ENCODE results near the gene MRPL46. TPM values are rescaled to one million over a fixed set of nuclear protein-coding genes. Genes with fewer than 3 reads are reported as not detected.

The MRPL46 gene
- total and polyA plus RNA-seq, 9 of the 15 experiments (the other 6 are each of a cell fraction or from before 2014, with no cell fraction given) = 41.2 to 72.2 (median 49.8) TPM

- Histone ChIP-seq H3K4me1 (replicated peaks in 1 of 2; ENCODE audit: control insufficient read depth in 2 of 2, insufficient read depth in 2 of 2, low read length in 2 of 2) (no peaks in the 10 kb centered on the region), H3K79me2 (ENCODE audit: control insufficient read depth, insufficient read depth, low read length) (no peaks in the 10 kb centered on the region), H3K27me3 (ENCODE audit: control insufficient read depth in 2 of 2, insufficient read depth in 2 of 2, low read length in 2 of 2) (no peaks in the 10 kb centered on the region), H4K20me1 (replicated peaks; ENCODE audit: control insufficient read depth, insufficient read depth, low read length) (no peaks in the 10 kb centered on the region), H3K36me3 (ENCODE audit: control insufficient read depth, insufficient read depth, low read length) (peaks cover 9% of the 10 kb centered on the region; the same call in 2 of the 3 replicates), H3K9me1 (ENCODE audit: control insufficient read depth, insufficient read depth, low read length) (no peaks in the 10 kb centered on the region), H2AFZ (ENCODE audit: low read depth, low read length) (no peak overlapping the region), H3K27ac (ENCODE audit: extremely low read depth, low read depth, low read length) (no peak overlapping the region), H3K9ac (ENCODE audit: insufficient read depth in 1 of 2, low read depth in 2 of 2, low read length in 2 of 2) (no peak overlapping the region), H3K4me2 (ENCODE audit: insufficient read depth, low read length) (no peak overlapping the region), H3K4me3 (no peak overlapping the region), H3K9me3 (replicated peaks; ENCODE audit: control insufficient read depth, insufficient read depth, low read depth, low read length) (no peaks in the 10 kb centered on the region)
- FAIRE-seq (no peak), DNase-seq (ENCODE audit: extremely low read depth in 1 of 4, low spot score in 3 of 4) (no peak), ATAC-seq (no peak)
- POLR2A ChIA-PET = interaction anchor here (0.6 to 1.6 kb wide), 3 partner anchors 9 to 39 kb away, joined by 3 to 6 read pairs (median 3); partner anchors contain the start of genes MRPL46 and MRPS11
- BruUV-seq (replicated peaks) = no TSS peak
- intact Hi-C loops (cut with micrococcal nuclease) (no loop called here), in situ Hi-C loops (cut with MboI) (no loop called here)
- CTCF ChIA-PET (ENCODE audit: low intra/inter-chr PET ratio) = no interaction called here
- no peak for TF ChIP-seq ZNF668 (CRISPR knock-in tag; IDR thresholded peaks at IDR 0.05)
- no peak for TF ChIP-seq ZBTB12 (CRISPR knock-in tag; IDR thresholded peaks at IDR 0.05)
- TF ChIP-seq ZNF717 (CRISPR knock-in tag; IDR thresholded peaks at IDR 0.05) = no peak
- no peak for TF ChIP-seq MBD2 (IDR thresholded peaks at IDR 0.05; ENCODE audit: borderline replicate concordance, low read depth)
- TF ChIP-seq BRF1 (IDR thresholded peaks at IDR 0.05; ENCODE audit: borderline replicate concordance, extremely low read depth, insufficient read length) = no peak
- TF ChIP-seq POLR3G (IDR thresholded peaks at IDR 0.05; ENCODE audit: extremely low read depth, insufficient read length, insufficient replicate concordance) = no peak
- TF ChIP-seq ZNF696 (CRISPR knock-in tag; conservative IDR thresholded peaks at IDR 0.05) = no peak
- TF ChIP-seq JUNB (CRISPR knock-in tag; conservative IDR thresholded peaks at IDR 0.05) = no peak
- no peak for TF ChIP-seq HDAC3 (IDR thresholded peaks at IDR 0.05; ENCODE audit: borderline replicate concordance, partially characterized antibody)
- TF ChIP-seq ZNF445 (CRISPR knock-in tag; IDR thresholded peaks at IDR 0.05; ENCODE audit: low read depth) = no peak
- no peak for TF ChIP-seq GTF3C2 (IDR thresholded peaks at IDR 0.05; ENCODE audit: borderline replicate concordance, extremely low read depth, insufficient read length)
- TF ChIP-seq CBX3 (IDR thresholded peaks at IDR 0.05; ENCODE audit: borderline replicate concordance in 1 of 2, low read length in 2 of 2) = no peak
- no peak for TF ChIP-seq ZBTB49 (CRISPR knock-in tag; IDR thresholded peaks at IDR 0.05; ENCODE audit: borderline replicate concordance)
- no peak for TF ChIP-seq MTA3 (IDR thresholded peaks at IDR 0.05; ENCODE audit: borderline replicate concordance)
- TF ChIP-seq ZNF695 (CRISPR knock-in tag; IDR thresholded peaks at IDR 0.05) = no peak
- TF ChIP-seq PTTG1 (tag; IDR thresholded peaks at IDR 0.05; ENCODE audit: low read depth) = no peak
- no peak for TF ChIP-seq MAX (CRISPR knock-in tag; IDR thresholded peaks at IDR 0.05)
Measured at GRCh38 chr15:88506628-88507027, 39.4 kb upstream of the MRPL46 start.

All from K562 (cell line).